Measurements from ENCODE around the gene TNNI2. TPM values are rescaled to one million over a fixed set of nuclear protein-coding genes. Genes with fewer than 3 reads are reported as not detected.
"Not testable (repeated sequence)": the region's sequence is repeated elsewhere in the genome, so short reads cannot be mapped to it uniquely, and the experiment has no call there.

The TNNI2 gene
- polyA plus RNA-seq, 1 of the 3 experiments (the other 2 are of a cell fraction): not detected

DNA sequence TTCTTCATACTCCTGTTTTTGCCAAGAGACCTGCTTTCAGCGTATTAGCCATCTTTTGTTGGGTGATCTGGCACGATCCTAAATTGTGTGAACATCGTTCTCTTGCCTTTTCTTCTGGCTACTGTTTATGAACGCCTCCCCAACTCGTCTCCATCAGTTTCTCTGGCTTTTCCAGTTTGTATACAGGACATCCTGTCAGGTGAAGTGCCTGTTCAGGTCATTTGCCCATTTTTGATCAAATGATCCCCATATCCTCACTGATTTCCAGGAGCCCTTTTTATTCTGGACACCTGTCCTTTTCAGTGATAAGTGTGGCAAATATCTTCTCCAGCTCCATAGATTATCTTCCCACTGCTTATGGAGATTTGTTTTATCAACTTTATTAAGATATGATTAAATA is 26.5 kb upstream of the TNNI2 start:
- no peaks in the 10 kb centered on the region for H3K79me2 ChIP-seq (ENCODE audit: insufficient read depth)
- no peaks in the 10 kb centered on the region for H3K9me2 ChIP-seq
- no peak overlapping the region for H3K4me3 ChIP-seq (ENCODE audit: low read depth in 2 of 2, low read length in 1 of 2)
- no peaks in the 10 kb centered on the region; the same call in 1 of the 2 replicates for H3K27me3 ChIP-seq (ENCODE audit: insufficient read depth)
- ChIA-PET CTCF (interaction anchor here (5.7 kb wide), 1 partner anchor 119 kb away, joined by 26 read pairs; no protein-coding TSS in a partner anchor), POLR2A (no interaction called here)
- no peaks in the 10 kb centered on the region for H3F3A ChIP-seq (replicated peaks; ENCODE audit: insufficient read depth)
- WGBS (ENCODE audit: low lambda C conversion rate): 42% methylated on average over 5 of the region's 5 CpGs
- H3K9me3 ChIP-seq: no peaks in the 10 kb centered on the region
- no peaks in the 10 kb centered on the region for H3K4me1 ChIP-seq (ENCODE audit: control insufficient read depth in 1 of 2, insufficient read depth in 2 of 2, low read depth in 1 of 2, low read length in 1 of 2)
- H3K36me3 ChIP-seq (replicated peaks in 1 of 2; ENCODE audit: control insufficient read depth in 1 of 2, insufficient read depth in 2 of 2, low read length in 1 of 2): no peaks in the 10 kb centered on the region
- no peak overlapping the region for H3K9ac ChIP-seq
- H2AFZ ChIP-seq (ENCODE audit: low read depth): no peak overlapping the region
- DNase-seq: no peak
- no peak for TF ChIP-seq EZH2phosphoT487 (IDR thresholded peaks at IDR 0.05; ENCODE audit: borderline replicate concordance, low read depth)
- TF ChIP-seq, protein P1, sequence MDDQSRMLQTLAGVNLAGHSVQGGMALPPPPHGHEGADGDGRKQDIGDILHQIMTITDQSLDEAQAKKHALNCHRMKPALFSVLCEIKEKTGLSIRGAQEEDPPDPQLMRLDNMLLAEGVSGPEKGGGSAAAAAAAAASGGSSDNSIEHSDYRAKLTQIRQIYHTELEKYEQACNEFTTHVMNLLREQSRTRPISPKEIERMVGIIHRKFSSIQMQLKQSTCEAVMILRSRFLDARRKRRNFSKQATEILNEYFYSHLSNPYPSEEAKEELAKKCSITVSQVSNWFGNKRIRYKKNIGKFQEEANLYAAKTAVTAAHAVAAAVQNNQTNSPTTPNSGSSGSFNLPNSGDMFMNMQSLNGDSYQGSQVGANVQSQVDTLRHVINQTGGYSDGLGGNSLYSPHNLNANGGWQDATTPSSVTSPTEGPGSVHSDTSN (IDR thresholded peaks at IDR 0.05): no peak
- TF ChIP-seq FOXM1 (IDR thresholded peaks at IDR 0.05; ENCODE audit: low read depth): no peak
- no peak for TF ChIP-seq ZBTB33 (IDR thresholded peaks at IDR 0.05; ENCODE audit: borderline replicate concordance, low read depth)
- TF ChIP-seq GATA2 (CRISPR knock-in tag; IDR thresholded peaks at IDR 0.05): no peak
- TF ChIP-seq RCOR1 (IDR thresholded peaks at IDR 0.05; ENCODE audit: low read length): no peak
- no peak for TF ChIP-seq NFIC (IDR thresholded peaks at IDR 0.05; ENCODE audit: borderline replicate concordance)
- no peak for TF ChIP-seq FOXJ3 (CRISPR knock-in tag; IDR thresholded peaks at IDR 0.05)
- no peak for TF ChIP-seq SIN3A (IDR thresholded peaks at IDR 0.05; ENCODE audit: borderline replicate concordance, low read depth, low read length)
- H3K4me2 ChIP-seq: no peak overlapping the region
- no peaks in the 10 kb centered on the region for H4K20me1 ChIP-seq (ENCODE audit: insufficient read depth)
- no peak overlapping the region for H3K27ac ChIP-seq (ENCODE audit: low read depth in 2 of 2, low read length in 1 of 2)

GRCh38 chr11:1812801-1813200 is 26.0 kb upstream of the TNNI2 start:
- CTCF ChIA-PET: interaction anchor here (5.7 kb wide), 1 partner anchor 119 kb away, joined by 26 read pairs; no protein-coding TSS in a partner anchor
- Histone ChIP-seq H3K4me1 (ENCODE audit: control insufficient read depth in 1 of 2, insufficient read depth in 2 of 2, low read depth in 1 of 2, low read length in 1 of 2) (no peaks in the 10 kb centered on the region), H3K27me3 (ENCODE audit: insufficient read depth) (no peaks in the 10 kb centered on the region; the same call in 1 of the 2 replicates), H3K4me3 (ENCODE audit: low read depth in 2 of 2, low read length in 1 of 2) (no peak overlapping the region), H4K20me1 (ENCODE audit: insufficient read depth) (no peaks in the 10 kb centered on the region), H3K36me3 (replicated peaks in 1 of 2; ENCODE audit: control insufficient read depth in 1 of 2, insufficient read depth in 2 of 2, low read length in 1 of 2) (no peaks in the 10 kb centered on the region), H3K9ac (no peak overlapping the region), H3K9me3 (no peaks in the 10 kb centered on the region), H3F3A (replicated peaks; ENCODE audit: insufficient read depth) (no peaks in the 10 kb centered on the region), H2AFZ (ENCODE audit: low read depth) (no peak overlapping the region), H3K79me2 (ENCODE audit: insufficient read depth) (no peaks in the 10 kb centered on the region), H3K9me2 (no peaks in the 10 kb centered on the region), H3K4me2 (no peak overlapping the region), H3K27ac (ENCODE audit: low read depth in 2 of 2, low read length in 1 of 2) (no peak overlapping the region)
- no peak for TF ChIP-seq RAD21 (IDR thresholded peaks at IDR 0.05; ENCODE audit: low read length)
- DNase-seq: no peak
- 77% methylated on average over 15 of the region's 15 CpGs for whole genome bisulfite sequencing (ENCODE audit: low lambda C conversion rate)
- POLR2A ChIA-PET: interaction anchor here (0.6 kb wide), 1 partner anchor 101 kb away, joined by 3 read pairs; no protein-coding TSS in a partner anchor

GRCh38 chr11:1813356-1813755 is 25.4 kb upstream of the TNNI2 start:
- H3K4me2 ChIP-seq; H2AFZ ChIP-seq (ENCODE audit: low read depth); H3K4me3 ChIP-seq (ENCODE audit: low read depth in 2 of 2, low read length in 1 of 2); H3K9ac ChIP-seq; H3F3A ChIP-seq (replicated peaks; ENCODE audit: insufficient read depth); H3K9me2 ChIP-seq; H3K27me3 ChIP-seq (ENCODE audit: insufficient read depth); H3K9me3 ChIP-seq; H4K20me1 ChIP-seq (ENCODE audit: insufficient read depth); H3K27ac ChIP-seq (ENCODE audit: low read depth in 2 of 2, low read length in 1 of 2); H3K36me3 ChIP-seq (replicated peaks in 1 of 2; ENCODE audit: control insufficient read depth in 1 of 2, insufficient read depth in 2 of 2, low read length in 1 of 2); DNase-seq; H3K4me1 ChIP-seq (ENCODE audit: control insufficient read depth in 1 of 2, insufficient read depth in 2 of 2, low read depth in 1 of 2, low read length in 1 of 2); H3K79me2 ChIP-seq (ENCODE audit: insufficient read depth): not testable (repeated sequence)
- CTCF ChIA-PET: interaction anchor here (5.7 kb wide), 1 partner anchor 120 kb away, joined by 26 read pairs; no protein-coding TSS in a partner anchor
- 45% methylated on average over 9 of the region's 9 CpGs for WGBS (ENCODE audit: low lambda C conversion rate)
- POLR2A ChIA-PET: interaction anchor here (0.6 kb wide), 1 partner anchor 101 kb away, joined by 3 read pairs; no protein-coding TSS in a partner anchor

Data from SK-N-SH (cell line).